ENCODE data around the gene RPA3.

Gene RPA3

DNA sequence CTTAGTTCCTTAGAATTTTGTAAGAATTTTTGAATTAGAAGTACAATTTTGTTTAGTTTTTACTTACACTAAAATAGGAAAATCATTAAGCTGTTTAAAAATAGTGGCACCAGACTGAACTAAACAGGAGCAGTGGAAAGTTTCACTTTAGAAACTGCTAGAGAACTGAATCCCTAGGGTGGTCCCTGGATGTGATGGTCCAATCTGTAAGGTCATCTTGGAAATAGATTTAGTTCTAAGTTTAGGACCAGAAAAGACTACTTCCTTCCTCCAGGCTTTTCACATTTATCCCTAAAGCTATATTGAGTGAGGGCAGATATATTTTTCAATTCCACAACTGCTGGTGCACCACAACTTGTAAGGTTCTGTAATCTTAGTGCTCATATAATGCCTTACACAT lies 19.0 kb downstream of the RPA3 start:
- H3K27ac ChIP-seq (replicated peaks): no peak overlapping the region

DNA sequence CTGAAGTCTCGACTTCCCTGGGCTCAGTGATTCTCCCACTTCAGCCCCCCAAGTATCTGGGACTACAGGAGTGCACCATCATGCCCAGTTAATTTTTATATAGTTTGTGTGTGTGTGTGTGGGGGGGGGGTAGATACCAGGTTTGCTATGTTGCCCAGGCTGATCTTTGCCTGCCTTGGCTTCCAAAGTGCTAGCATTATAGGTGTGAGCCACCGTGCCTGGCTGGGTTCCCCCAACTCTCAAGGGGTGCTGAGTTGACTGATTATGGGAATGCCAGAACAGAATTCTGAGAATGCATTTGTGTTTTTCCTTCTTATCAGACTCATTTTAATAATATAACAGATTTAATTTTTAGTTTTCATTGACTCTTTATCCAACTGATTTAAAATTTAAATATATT lies 19.5 kb downstream of the RPA3 start:
- Histone ChIP-seq H3K27ac (replicated peaks) (no peak overlapping the region), H3K27me3 (ENCODE audit: insufficient read depth, poor library complexity, severe bottlenecking) (no peaks in the 10 kb centered on the region), H3K4me3 (replicated peaks; ENCODE audit: insufficient read depth, low read length) (no peak overlapping the region)
- DNase-seq (ENCODE audit: low read depth in 1 of 2, low spot score in 1 of 2): no peak
- TF ChIP-seq POLR2AphosphoS5 (IDR thresholded peaks at IDR 0.05; ENCODE audit: low read depth) (no peak), GABPA (IDR thresholded peaks at IDR 0.05; ENCODE audit: low read depth) (no peak)
- TF ChIP-seq, protein P1, sequence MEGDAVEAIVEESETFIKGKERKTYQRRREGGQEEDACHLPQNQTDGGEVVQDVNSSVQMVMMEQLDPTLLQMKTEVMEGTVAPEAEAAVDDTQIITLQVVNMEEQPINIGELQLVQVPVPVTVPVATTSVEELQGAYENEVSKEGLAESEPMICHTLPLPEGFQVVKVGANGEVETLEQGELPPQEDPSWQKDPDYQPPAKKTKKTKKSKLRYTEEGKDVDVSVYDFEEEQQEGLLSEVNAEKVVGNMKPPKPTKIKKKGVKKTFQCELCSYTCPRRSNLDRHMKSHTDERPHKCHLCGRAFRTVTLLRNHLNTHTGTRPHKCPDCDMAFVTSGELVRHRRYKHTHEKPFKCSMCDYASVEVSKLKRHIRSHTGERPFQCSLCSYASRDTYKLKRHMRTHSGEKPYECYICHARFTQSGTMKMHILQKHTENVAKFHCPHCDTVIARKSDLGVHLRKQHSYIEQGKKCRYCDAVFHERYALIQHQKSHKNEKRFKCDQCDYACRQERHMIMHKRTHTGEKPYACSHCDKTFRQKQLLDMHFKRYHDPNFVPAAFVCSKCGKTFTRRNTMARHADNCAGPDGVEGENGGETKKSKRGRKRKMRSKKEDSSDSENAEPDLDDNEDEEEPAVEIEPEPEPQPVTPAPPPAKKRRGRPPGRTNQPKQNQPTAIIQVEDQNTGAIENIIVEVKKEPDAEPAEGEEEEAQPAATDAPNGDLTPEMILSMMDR (IDR thresholded peaks at IDR 0.05; ENCODE audit: insufficient read depth, low read length): no peak

More for the DNA sequence above, 19.0 kb downstream of the RPA3 start:
- H3K4me3 ChIP-seq (replicated peaks; ENCODE audit: insufficient read depth, low read length): no peak overlapping the region
- H3K27me3 ChIP-seq (ENCODE audit: insufficient read depth, poor library complexity, severe bottlenecking): no peaks in the 10 kb centered on the region
- DNase-seq (ENCODE audit: low read depth in 1 of 2, low spot score in 1 of 2): no peak
- TF ChIP-seq GABPA (IDR thresholded peaks at IDR 0.05; ENCODE audit: low read depth): no peak
- TF ChIP-seq, protein P2, sequence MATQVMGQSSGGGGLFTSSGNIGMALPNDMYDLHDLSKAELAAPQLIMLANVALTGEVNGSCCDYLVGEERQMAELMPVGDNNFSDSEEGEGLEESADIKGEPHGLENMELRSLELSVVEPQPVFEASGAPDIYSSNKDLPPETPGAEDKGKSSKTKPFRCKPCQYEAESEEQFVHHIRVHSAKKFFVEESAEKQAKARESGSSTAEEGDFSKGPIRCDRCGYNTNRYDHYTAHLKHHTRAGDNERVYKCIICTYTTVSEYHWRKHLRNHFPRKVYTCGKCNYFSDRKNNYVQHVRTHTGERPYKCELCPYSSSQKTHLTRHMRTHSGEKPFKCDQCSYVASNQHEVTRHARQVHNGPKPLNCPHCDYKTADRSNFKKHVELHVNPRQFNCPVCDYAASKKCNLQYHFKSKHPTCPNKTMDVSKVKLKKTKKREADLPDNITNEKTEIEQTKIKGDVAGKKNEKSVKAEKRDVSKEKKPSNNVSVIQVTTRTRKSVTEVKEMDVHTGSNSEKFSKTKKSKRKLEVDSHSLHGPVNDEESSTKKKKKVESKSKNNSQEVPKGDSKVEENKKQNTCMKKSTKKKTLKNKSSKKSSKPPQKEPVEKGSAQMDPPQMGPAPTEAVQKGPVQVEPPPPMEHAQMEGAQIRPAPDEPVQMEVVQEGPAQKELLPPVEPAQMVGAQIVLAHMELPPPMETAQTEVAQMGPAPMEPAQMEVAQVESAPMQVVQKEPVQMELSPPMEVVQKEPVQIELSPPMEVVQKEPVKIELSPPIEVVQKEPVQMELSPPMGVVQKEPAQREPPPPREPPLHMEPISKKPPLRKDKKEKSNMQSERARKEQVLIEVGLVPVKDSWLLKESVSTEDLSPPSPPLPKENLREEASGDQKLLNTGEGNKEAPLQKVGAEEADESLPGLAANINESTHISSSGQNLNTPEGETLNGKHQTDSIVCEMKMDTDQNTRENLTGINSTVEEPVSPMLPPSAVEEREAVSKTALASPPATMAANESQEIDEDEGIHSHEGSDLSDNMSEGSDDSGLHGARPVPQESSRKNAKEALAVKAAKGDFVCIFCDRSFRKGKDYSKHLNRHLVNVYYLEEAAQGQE (IDR thresholded peaks at IDR 0.05; ENCODE audit: insufficient replicate concordance, low read depth): no peak
- TF ChIP-seq, protein P1 (IDR thresholded peaks at IDR 0.05; ENCODE audit: insufficient read depth, low read length): no peak
- no peak for TF ChIP-seq POLR2AphosphoS5 (IDR thresholded peaks at IDR 0.05; ENCODE audit: low read depth)
- TF ChIP-seq SPI1 (IDR thresholded peaks at IDR 0.05; ENCODE audit: borderline replicate concordance, low read depth): no peak

DNA sequence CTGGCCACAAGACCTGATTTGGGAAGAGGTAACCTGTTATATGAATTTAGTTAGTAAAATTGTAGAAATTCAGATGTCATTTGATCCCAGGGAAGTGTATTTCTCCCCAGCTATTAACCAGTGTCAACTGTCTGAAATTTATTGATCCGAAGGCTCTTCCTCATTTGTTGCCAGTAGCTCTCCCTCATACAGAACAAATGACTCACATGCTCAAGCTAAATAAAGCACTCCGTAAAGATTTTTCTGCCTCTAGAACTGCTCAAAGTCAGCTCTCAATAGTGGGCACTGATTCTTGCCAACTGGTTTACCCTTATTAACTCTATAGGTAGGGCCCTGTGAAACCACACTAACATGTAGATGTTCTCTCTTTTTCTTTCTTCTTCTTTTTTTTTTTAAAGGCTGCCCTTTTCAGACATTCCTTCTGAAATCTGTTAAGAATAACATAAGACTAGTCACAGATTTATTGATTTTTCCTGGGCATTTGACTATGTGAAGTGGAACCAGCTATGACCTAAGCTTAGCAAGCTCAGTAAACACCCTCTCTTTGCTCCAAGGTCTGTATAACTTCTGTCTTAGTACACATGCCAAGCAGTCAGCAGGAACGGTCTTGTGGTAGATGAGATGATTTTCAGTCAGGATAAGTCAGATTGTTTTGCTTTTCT lies 21.8 kb downstream of the RPA3 start:
- Histone ChIP-seq H3K27me3 (ENCODE audit: insufficient read depth, poor library complexity, severe bottlenecking) (no peaks in the 10 kb centered on the region), H3K27ac (replicated peaks) (no peak overlapping the region), H3K4me3 (replicated peaks; ENCODE audit: insufficient read depth, low read length) (no peak overlapping the region)
- TF ChIP-seq, protein P2 (IDR thresholded peaks at IDR 0.05; ENCODE audit: insufficient replicate concordance, low read depth): no peak
- no peak for DNase-seq (ENCODE audit: low read depth in 1 of 2, low spot score in 1 of 2)

DNA sequence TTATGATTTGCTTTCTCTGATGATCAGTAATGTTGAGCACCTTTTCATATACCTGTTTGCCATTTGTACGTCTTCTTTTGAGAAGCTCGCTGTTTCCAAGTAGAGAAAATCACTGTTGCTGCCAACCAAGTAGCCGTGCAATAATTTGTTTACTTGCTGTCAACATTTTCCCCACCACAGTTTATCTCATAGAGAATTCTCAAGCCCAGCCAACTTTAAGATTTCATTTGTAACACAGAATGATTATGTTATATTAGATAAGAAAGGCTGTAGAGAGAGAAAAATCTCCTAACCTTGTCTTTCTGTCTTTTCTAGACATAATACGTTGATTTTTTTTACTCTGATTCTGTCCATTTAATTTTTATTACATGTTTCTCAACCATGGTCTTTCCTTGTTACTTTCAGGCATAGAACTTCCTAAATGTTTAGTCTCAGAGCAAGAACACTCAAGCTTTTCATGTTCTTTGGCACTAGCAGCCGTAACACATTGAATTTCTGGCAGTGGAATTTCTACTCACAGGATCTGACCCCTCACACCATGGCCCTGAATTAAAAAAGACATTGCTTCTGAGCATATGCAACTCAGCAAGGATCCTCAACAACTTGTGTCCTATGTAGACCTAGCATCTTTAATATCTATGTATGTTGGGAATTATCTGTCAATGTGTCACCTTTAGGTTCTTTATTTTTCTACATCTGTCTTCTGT lies 23.1 kb downstream of the RPA3 start:
- Histone ChIP-seq H3K27ac (replicated peaks) (no peak overlapping the region), H3K4me3 (replicated peaks; ENCODE audit: insufficient read depth, low read length) (no peak overlapping the region), H3K27me3 (ENCODE audit: insufficient read depth, poor library complexity, severe bottlenecking) (no peaks in the 10 kb centered on the region)
- no peak for TF ChIP-seq SPI1 (IDR thresholded peaks at IDR 0.05; ENCODE audit: borderline replicate concordance, low read depth)
- TF ChIP-seq, protein P1 (IDR thresholded peaks at IDR 0.05; ENCODE audit: insufficient read depth, low read length): no peak
- no peak for TF ChIP-seq GABPA (IDR thresholded peaks at IDR 0.05; ENCODE audit: low read depth)
- no peak for TF ChIP-seq POLR2AphosphoS5 (IDR thresholded peaks at IDR 0.05; ENCODE audit: low read depth)
- TF ChIP-seq, protein P2 (IDR thresholded peaks at IDR 0.05; ENCODE audit: insufficient replicate concordance, low read depth): no peak
- no peak for DNase-seq (ENCODE audit: low read depth in 1 of 2, low spot score in 1 of 2)

Measured in HL-60 (cell line).